Kidney epithelial cell (primary cell): ENCODE results near the gene CLCN4. TPM values are rescaled to one million over a fixed set of nuclear protein-coding genes. Genes with fewer than 3 reads are reported as not detected.

ENCODE experiments used
- DNase-seq: peaks from one replicate; pipeline ENCODE4 v3.0.0-alpha.2; 2010; ENCODE audit warnings: low read depth
- H3K27me3 ChIP-seq: 2 replicates; pipeline ENCODE4 v1.6.0; 2011; ENCODE audit warnings: low read length; ENCODE audit not compliant: control insufficient read depth, insufficient read depth
- H3K36me3 ChIP-seq: 2 replicates; pipeline ENCODE4 v1.5.1; 2011; ENCODE audit warnings: low read length; ENCODE audit not compliant: control insufficient read depth, insufficient read depth
- H3K4me3 ChIP-seq: 2 replicates; pipeline ENCODE4 v1.5.1; 2011; ENCODE audit warnings: low read depth, mild to moderate bottlenecking, control low read depth, low read length
- CTCF ChIP-seq: IDR thresholded peaks from 2 replicates; pipeline ENCODE4 v1.5.1; 2011; ENCODE audit warnings: mild to moderate bottlenecking, moderate library complexity, low read length, control low read depth, inconsistent platforms; ENCODE audit not compliant: insufficient read depth, poor library complexity, severe bottlenecking
- total RNA-seq: library from RNA; depleted of rRNA; stranded (reverse); fragments of >200 nt; gene quantifications from 2 replicates; pipeline ENCODE4 v1.2.3, GENCODE V29; 2015

Gene CLCN4
- total RNA-seq, 1 donor from 2014 or later, result 7.3 TPM

DNA sequence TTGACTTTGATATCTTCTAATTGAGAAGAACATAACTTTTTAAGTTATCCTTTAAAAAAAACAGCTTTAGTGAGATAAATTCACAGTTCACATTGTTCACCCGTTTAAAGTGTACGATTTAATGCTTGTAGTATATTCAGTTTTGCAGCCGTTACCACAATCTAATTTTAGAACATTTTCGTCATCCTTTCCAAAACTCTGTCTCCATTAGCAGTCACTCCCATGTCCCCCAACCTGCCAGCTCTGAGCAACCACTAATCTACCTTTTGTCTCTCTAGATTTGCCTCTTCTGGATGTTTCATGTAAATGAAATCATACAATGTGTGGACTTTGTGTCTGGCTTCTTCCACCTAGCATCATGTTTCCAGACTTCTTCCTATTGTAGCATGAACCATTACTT is 38.6 kb downstream of the CLCN4 start:
- no peak for DNase-seq
- no peak overlapping the region for H3K4me3 ChIP-seq
- TF ChIP-seq CTCF, result no peak
- no peaks in the 10 kb centered on the region for H3K27me3 ChIP-seq
- H3K36me3 ChIP-seq, result no peaks in the 10 kb centered on the region

DNA sequence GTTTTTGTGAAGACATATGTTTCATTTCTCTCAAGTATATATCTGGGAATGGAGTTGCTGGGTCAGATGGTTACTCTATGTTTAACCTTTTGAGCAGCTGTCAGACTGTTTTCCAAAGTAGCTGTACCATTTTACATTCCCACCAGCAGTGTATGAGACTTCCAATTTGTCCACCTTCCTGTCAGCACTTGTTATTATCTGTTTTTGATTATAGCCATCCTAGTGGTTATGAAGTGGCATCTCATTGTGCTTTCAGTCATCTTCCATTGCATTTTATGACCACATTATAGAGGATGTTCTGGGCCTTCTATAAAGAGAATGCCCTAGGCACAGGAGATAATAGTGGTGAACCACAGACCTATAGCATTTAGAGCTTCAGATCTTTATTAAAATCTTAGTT is 39.2 kb downstream of the CLCN4 start:
- no peak for DNase-seq
- Histone ChIP-seq H3K4me3 (no peak overlapping the region), H3K36me3 (no peaks in the 10 kb centered on the region), H3K27me3 (no peaks in the 10 kb centered on the region)
- TF ChIP-seq CTCF, result no peak

- DNase-seq, result no peak
- Histone ChIP-seq H3K36me3 (no peaks in the 10 kb centered on the region), H3K4me3 (no peak overlapping the region), H3K27me3 (no peaks in the 10 kb centered on the region)
- no peak for TF ChIP-seq CTCF
These were observed 40.8 kb downstream of the CLCN4 start for GRCh38 chrX:10197279-10198210.

DNA sequence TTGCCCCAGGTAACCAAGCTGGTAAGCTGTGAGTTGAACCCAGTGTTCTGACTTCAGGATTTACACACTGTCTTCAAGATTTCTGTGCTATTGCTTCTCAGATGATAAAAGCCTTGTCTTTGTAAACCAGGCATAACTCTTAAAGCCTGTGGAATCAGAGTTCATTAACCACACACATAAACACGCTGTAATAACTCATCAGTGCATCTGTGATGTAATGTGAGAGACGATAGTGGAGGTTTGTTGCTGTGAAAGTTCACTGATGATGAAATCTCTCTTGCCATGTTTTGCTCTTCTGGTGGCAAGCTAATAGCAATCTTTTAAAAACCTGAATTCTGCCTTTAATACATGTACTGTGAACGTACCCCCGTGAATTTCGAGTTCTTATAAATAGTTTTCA is 41.5 kb downstream of the CLCN4 start:
- H3K27me3 ChIP-seq, result no peaks in the 10 kb centered on the region
- H3K4me3 ChIP-seq, result no peak overlapping the region
- H3K36me3 ChIP-seq, result no peaks in the 10 kb centered on the region
- DNase-seq, result no peak
- TF ChIP-seq CTCF, result no peak

DNA sequence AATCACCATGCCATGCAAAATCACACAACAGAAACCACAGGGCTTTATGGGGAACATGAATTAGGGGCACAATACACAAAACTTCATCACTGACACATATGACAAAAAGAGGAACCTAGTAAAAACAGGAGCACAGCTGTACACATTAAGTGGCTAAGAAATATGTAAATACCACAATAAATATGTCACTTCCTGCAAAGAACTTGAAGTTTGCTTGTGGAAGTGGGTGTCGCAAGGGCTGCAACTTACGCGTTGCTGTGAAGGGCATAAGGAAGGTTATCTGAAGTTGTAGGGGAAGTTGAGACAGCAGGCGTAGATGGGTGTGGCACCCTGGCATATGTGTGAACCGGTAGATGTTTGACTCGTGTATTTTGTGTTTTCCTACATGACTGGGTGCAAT is 42.4 kb downstream of the CLCN4 start:
- no peak for TF ChIP-seq CTCF
- Histone ChIP-seq H3K36me3 (no peaks in the 10 kb centered on the region), H3K27me3 (no peaks in the 10 kb centered on the region), H3K4me3 (no peak overlapping the region)
- no peak for DNase-seq

DNA sequence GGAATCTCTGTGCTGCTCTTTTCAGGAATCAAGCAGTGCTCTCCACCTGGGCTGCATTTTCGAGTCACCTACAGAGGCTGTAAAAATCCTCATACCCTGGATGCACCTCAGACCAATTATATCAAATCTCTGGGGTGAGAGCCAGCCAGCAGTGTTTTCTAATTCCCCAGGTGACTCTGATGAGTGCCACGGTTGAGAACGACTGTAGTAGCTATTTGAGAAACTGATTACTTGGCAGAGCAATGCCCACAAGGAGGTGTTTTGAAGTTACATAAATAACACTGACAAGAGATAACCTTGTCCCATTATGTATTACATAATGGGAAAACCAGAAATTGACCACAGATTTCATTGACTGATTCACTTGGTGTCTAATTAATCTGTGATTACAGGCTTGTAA is 46.8 kb downstream of the CLCN4 start:
- H3K4me3 ChIP-seq, result no peak overlapping the region
- H3K27me3 ChIP-seq, result no peaks in the 10 kb centered on the region
- DNase-seq, result no peak
- TF ChIP-seq CTCF, result no peak
- no peaks in the 10 kb centered on the region for H3K36me3 ChIP-seq
